Osteoblast (primary cell): ENCODE results near the gene FGF4. TPM values are rescaled to one million over a fixed set of nuclear protein-coding genes. Genes with fewer than 3 reads are reported as not detected.

Experiments
- DNase-seq: peaks from one replicate; pipeline ENCODE4 v3.0.0; 2011; ENCODE audit warnings: low spot score, mixed read lengths; ENCODE audit not compliant: insufficient read length; ENCODE audit errors: missing footprints
- H2AFZ ChIP-seq: 2 replicates; pipeline ENCODE4 v1.6.0; 2011; ENCODE audit warnings: mild to moderate bottlenecking, low read length
- H3K27ac ChIP-seq: 2 replicates; pipeline ENCODE4 v1.5.1; 2011; ENCODE audit warnings: mild to moderate bottlenecking, low read depth, low read length, moderate library complexity
- H3K27me3 ChIP-seq: 2 replicates; pipeline ENCODE4 v1.6.0; 2012; ENCODE audit warnings: mild to moderate bottlenecking, control low read depth, inconsistent platforms, low read length, moderate library complexity; ENCODE audit not compliant: insufficient read depth
- H3K36me3 ChIP-seq: 2 replicates; pipeline ENCODE4 v1.5.1; 2011; ENCODE audit warnings: mild to moderate bottlenecking, low read length, control low read depth, moderate library complexity; ENCODE audit not compliant: insufficient read depth
- H3K4me1 ChIP-seq: 2 replicates; pipeline ENCODE4 v1.5.1; 2011; ENCODE audit warnings: mild to moderate bottlenecking, low read length, control low read depth, moderate library complexity; ENCODE audit not compliant: insufficient read depth
- H3K4me2 ChIP-seq: 2 replicates; pipeline ENCODE4 v1.6.0; 2011; ENCODE audit warnings: mild to moderate bottlenecking, low read length; ENCODE audit not compliant: insufficient read depth
- H3K4me3 ChIP-seq: fragments of 200-600 bp; sonication (generic); 3 replicates; pipeline ENCODE4 v1.5.1; 2012; ENCODE audit warnings: mild to moderate bottlenecking, low read length, inconsistent platforms; ENCODE audit not compliant: insufficient read depth
- H3K79me2 ChIP-seq: 2 replicates; pipeline ENCODE4 v1.6.0; 2012; ENCODE audit warnings: mild to moderate bottlenecking, low read length, control low read depth, inconsistent platforms; ENCODE audit not compliant: insufficient read depth
- H3K9me3 ChIP-seq: 2 replicates; pipeline ENCODE4 v1.5.1; 2011; ENCODE audit warnings: low read depth, low read length, control low read depth
- H4K20me1 ChIP-seq: 2 replicates; pipeline ENCODE4 v1.6.0; 2012; ENCODE audit warnings: mild to moderate bottlenecking, low read length, control low read depth; ENCODE audit not compliant: insufficient read depth
- total RNA-seq: library from RNA; depleted of rRNA; stranded (reverse); fragments of >200 nt; gene quantifications from 2 replicates; pipeline ENCODE4 v1.2.3, GENCODE V29; 2012
- TF ChIP-seq, protein P1 (sequence below): IDR thresholded peaks from 2 replicates; pipeline ENCODE4 v1.5.1; 2011; ENCODE audit warnings: mild to moderate bottlenecking, low read depth, low read length, moderate library complexity; ENCODE audit errors: extremely low read depth

Gene FGF4
- total RNA-seq, 1 donor: not detected

DNA sequence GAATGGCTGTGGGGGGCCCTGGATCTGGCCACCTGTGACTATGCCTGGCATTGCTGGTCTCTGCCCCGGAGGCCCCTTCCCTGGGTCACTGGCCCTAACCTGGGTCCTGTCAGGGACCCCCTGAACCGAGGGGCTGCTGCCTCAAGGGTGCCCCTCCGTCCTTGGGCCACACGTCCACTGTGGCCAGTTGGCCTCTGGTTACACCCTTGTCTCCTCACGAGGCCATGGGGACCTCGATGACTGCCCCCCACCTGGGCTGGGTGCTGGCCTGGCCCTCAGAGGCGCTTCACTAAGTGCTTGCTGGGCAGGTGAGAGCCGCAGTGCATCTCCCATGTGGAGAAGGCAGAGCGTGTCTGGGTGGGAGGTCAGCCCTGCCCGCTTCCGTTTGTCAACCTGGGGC is 44.0 kb downstream of the FGF4 start:
- Histone ChIP-seq H3K27ac (no peak overlapping the region), H3K79me2 (no peaks in the 10 kb centered on the region), H3K9me3 (peaks cover 10% of the 10 kb centered on the region), H3K4me1 (no peaks in the 10 kb centered on the region), H3K4me3 (no peak overlapping the region), H3K4me2 (no peak overlapping the region), H2AFZ (no peak overlapping the region), H4K20me1 (no peaks in the 10 kb centered on the region), H3K36me3 (no peaks in the 10 kb centered on the region), H3K27me3 (peaks cover 21% of the 10 kb centered on the region)
- DNase-seq: peak; percentile 14
- TF ChIP-seq, protein P1, sequence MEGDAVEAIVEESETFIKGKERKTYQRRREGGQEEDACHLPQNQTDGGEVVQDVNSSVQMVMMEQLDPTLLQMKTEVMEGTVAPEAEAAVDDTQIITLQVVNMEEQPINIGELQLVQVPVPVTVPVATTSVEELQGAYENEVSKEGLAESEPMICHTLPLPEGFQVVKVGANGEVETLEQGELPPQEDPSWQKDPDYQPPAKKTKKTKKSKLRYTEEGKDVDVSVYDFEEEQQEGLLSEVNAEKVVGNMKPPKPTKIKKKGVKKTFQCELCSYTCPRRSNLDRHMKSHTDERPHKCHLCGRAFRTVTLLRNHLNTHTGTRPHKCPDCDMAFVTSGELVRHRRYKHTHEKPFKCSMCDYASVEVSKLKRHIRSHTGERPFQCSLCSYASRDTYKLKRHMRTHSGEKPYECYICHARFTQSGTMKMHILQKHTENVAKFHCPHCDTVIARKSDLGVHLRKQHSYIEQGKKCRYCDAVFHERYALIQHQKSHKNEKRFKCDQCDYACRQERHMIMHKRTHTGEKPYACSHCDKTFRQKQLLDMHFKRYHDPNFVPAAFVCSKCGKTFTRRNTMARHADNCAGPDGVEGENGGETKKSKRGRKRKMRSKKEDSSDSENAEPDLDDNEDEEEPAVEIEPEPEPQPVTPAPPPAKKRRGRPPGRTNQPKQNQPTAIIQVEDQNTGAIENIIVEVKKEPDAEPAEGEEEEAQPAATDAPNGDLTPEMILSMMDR: no peak

GRCh38 chr11:69730500-69730899 is 44.6 kb downstream of the FGF4 start:
- H3K27me3 ChIP-seq: peaks cover 26% of the 10 kb centered on the region
- H2AFZ ChIP-seq: no peak overlapping the region
- no peak overlapping the region for H3K4me2 ChIP-seq
- no peak overlapping the region for H3K27ac ChIP-seq
- peaks cover 10% of the 10 kb centered on the region for H3K9me3 ChIP-seq
- TF ChIP-seq, protein P1: no peak
- H3K4me3 ChIP-seq: no peak overlapping the region
- DNase-seq: no peak
- no peaks in the 10 kb centered on the region for H3K79me2 ChIP-seq
- H3K4me1 ChIP-seq: no peaks in the 10 kb centered on the region
- H4K20me1 ChIP-seq: no peaks in the 10 kb centered on the region
- no peaks in the 10 kb centered on the region for H3K36me3 ChIP-seq

- no peak overlapping the region for H3K4me2 ChIP-seq
- H3K9me3 ChIP-seq: peaks cover 3% of the 10 kb centered on the region
- no peaks in the 10 kb centered on the region for H3K79me2 ChIP-seq
- H4K20me1 ChIP-seq: no peaks in the 10 kb centered on the region
- H3K4me3 ChIP-seq: no peak overlapping the region
- DNase-seq: peak; percentile 55
- H3K4me1 ChIP-seq: no peaks in the 10 kb centered on the region
- no peaks in the 10 kb centered on the region for H3K36me3 ChIP-seq
- peaks cover 35% of the 10 kb centered on the region for H3K27me3 ChIP-seq
- no peak overlapping the region for H2AFZ ChIP-seq
- TF ChIP-seq, protein P1: no peak
- H3K27ac ChIP-seq: no peak overlapping the region
Measured at GRCh38 chr11:69729252-69729651, 45.9 kb downstream of the FGF4 start.

DNA sequence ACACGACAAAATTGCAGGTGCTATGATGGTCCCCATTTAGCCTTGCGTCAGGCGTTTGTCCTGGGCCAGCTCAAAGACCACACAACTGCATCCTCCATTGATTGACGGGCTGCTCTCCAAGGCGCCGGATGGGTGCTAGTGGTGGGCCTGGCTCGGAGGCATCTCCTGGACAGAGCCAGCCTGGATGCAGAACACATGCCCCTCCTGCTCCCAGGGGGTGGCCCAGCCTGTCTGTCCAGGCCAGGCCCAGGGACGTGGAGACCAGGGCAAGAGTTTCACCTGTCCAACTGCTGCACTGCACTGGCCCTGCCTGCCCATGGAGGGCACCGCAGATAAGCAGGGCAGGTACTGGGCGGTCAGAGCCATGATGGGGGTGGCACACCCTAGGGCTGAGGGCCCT is 47.9 kb downstream of the FGF4 start:
- H3K79me2 ChIP-seq: no peaks in the 10 kb centered on the region
- no peak overlapping the region for H3K4me2 ChIP-seq
- no peaks in the 10 kb centered on the region for H3K9me3 ChIP-seq
- H3K27ac ChIP-seq: no peak overlapping the region
- no peaks in the 10 kb centered on the region for H3K4me1 ChIP-seq
- H3K4me3 ChIP-seq: no peak overlapping the region
- no peaks in the 10 kb centered on the region for H3K36me3 ChIP-seq
- peaks cover 50% of the 10 kb centered on the region for H3K27me3 ChIP-seq
- no peak overlapping the region for H2AFZ ChIP-seq
- H4K20me1 ChIP-seq: no peaks in the 10 kb centered on the region
- DNase-seq: no peak
- TF ChIP-seq, protein P1: no peak
